GM18867 (cell line): ENCODE results near the gene ENTPD7.
A peak's percentile ranks its signal among the peaks of the same experiment; 100 is the strongest.
"Not testable (repeated sequence)": the region's sequence is repeated elsewhere in the genome, so short reads cannot be mapped to it uniquely, and the experiment has no call there.

ENCODE experiments used
- ATAC-seq: cut with Tn5 transposase; IDR thresholded peaks from one replicate; pipeline ENCODE4 v1.9.1; 2021; ENCODE audit warnings: mild to moderate bottlenecking, moderate library complexity; ENCODE audit not compliant: unreplicated experiment

ENTPD7 gene

DNA sequence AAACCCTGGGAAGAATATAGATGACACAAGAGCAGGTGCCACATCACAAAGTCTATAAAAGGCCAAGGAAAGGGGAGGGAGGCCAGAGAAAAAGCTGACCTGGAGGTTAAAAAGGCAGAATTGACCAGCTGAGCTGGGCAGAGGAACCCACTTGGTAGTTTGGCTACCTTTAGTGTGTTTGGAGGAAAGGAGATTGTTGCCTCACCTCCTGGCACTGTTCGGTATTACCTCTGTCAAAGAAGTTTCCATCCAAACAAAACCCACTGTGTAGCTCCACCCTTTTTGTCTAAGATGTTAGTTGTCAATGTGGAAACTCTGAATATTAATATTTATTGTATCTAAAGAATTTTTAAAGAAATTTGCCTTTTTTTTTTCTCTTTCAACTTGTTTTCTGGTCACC lies 23.4 kb downstream of the ENTPD7 start:
- no peak for ATAC-seq

DNA sequence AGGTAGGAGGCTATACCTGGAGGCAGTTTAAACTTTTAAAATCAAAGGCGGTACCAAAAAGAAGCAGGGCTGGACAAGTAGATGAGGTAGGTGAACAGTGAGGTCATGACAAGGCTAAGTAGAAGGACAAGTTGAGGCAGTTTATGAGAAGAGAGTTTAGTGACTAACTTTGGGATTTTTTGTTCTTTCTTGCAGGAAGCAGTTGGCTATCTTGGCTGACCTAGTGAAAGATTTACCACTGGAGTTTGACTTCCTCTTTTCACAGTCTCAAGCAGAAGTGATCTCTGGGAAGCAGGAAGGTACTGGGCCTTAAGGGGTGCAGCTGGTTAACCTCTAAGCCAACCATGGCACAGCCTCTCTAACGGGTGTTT lies 26.3 kb downstream of the ENTPD7 start:
- peak; percentile 57 for ATAC-seq

DNA sequence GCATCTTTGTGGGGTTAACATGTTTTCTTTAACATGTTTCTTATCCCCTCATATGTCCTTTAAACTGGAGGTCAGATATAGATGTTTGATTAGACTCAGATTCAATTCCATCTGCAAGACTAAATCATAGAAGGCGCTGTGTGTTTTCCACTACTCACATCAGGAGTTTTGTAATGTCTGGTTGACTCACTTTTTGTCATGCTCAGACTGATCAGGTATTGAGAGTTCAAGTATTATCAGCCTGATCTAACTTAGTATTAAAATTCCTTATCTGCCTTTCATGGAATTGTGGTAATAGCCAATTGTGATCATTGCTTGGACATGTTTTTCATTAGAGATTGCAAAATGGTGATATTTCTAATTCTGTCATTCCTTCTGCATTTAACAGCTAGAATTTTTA lies 30.2 kb downstream of the ENTPD7 start:
- no peak for ATAC-seq

DNA sequence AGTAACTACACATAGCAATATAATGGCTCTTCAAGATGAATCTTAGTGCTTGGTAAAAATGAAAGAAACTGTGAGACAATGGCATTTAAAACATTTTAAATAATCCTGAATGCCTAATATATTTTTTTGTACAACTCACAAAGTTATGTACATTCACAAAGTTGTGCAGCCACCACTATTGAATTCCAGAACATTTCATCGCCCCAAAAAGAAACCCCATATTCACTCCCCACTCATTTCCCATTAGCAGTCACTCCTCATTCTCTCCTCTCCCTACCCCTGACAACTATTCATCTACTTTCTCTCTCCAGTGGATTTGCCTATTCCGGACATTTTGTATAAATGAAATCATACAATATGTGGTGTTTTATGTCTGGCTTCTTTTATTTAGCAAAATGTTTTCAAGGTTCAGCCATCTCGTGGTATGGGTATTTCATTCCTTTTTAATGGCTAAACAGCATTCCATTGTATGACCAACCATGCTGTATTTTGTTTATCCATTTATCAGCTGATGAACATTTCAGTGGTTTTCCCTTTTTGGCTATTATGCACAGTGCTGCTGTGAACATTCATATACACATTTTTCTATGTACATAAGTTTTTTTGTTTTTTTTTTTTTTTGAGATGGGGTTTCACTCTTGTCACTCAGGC lies 34.7 kb downstream of the ENTPD7 start:
- no peak for ATAC-seq

DNA sequence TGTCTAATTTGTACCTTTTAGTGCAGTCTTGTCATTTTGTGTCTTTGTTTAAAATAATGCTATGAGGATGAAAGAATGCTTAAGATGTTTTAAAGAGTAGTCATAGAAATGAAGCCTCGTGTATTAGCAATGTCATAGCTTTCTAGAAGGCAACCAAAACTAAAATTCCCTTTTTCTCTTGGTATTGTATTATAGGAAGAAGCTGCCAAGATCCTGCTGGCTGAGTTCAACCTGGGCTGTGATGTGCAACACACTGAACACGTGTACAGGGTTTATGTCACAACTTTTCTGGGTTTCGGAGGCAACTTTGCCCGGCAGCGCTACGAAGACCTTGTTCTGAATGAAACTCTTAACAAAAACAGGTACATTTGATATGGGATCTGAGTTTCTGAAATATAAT lies 36.5 kb downstream of the ENTPD7 start:
- no peak for ATAC-seq

DNA sequence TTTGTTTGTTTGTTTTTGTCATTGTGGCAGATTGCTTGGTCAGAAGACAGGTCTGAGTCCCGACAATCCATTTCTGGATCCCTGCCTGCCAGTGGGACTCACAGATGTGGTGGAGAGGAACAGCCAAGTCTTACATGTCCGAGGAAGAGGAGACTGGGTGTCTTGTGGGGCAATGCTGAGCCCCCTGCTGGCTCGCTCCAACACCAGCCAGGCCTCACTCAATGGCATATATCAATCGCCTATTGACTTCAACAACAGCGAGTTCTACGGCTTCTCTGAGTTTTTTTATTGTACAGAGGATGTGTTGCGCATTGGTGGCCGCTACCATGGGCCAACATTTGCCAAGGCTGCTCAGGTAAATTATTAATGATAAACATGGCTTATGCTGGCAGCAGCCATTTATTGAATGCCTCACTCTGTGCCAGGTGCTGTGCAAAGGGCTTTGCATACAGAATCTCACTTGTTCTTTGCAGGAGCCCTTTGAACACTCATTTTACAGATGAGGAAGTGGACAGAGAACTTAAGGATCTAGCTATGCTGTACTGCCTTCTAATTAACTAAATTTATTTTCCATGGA lies 39.3 kb downstream of the ENTPD7 start:
- no peak for ATAC-seq

DNA sequence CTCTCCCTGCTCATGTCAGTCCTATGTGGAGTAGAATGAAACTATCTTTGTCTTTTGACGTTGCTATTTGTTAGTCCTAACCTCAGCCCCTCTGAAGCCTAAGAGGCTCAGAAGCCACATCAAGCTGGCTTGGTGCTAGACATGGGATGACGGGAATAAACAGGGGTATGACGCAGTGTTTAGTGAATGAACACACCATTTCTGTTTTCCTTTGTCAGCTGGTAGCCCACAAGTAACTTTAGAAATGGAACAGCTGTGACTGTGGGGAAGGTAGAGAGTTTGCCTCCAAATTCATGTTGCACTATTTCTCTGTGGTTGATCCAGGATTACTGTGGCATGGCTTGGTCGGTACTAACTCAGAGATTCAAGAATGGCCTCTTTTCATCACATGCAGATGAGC lies 41.3 kb downstream of the ENTPD7 start:
- no peak for ATAC-seq

DNA sequence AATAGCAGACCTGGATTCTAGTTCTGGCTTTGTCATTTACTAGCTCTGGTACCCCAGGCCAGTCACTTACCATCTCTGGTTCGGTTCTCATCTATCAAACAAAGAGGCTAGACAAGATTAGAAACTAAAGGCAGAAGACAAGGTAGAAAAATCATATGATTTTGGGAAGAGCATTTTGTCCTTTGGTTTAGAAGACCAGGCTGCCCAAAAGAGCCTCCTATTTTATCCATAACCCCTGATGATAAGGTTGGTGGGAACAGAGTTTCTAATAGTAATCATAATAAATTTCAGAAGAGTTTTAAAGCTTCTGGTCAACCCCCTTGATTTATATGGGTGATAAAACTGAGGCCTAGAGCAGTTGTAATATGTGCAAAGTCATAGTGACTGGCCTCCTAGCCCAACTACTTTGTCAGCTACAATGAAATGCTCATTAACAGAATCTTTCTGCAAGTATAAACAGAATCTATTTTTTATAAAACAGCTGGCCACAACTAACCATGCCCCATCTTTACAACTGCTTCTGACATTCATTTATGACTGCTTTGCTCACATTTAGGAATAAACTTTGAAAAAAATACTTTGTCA lies 49.2 kb downstream of the ENTPD7 start:
- no peak for ATAC-seq

DNA sequence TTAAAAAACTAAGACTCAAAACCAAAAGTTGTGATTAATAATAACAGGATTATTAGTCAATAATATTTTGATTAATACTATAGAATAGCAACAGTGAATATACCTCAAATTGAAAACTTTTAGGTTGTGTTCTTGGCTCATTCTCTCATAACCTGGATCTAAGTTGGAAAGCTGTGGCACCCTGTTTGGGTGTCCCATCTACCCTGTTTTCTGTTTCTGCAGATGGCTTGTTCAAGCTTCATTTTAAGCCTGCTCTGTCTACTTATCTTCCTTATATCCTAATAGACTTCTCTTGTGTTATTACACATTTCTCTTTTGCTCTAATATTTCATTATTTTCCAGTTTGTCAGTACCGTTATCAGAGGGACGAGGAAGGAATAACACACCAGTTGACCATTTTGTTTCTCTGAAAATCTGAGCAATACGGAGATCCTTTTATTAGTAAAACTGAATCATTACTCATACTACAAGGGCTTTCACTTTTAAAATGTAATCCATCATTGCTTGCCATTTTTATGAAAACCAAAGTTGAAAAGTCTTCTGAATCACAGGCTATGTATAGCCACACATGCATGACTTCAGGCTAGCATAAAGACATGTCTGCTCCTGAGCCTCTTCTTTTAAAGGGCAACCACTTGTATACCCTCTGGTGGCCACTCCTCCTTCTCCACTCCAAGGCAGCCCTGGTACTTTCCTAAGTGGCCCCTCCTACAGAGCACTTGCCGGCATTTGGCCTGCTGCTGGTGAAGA lies 50.3 kb downstream of the ENTPD7 start:
- ATAC-seq: peak; percentile 84

DNA sequence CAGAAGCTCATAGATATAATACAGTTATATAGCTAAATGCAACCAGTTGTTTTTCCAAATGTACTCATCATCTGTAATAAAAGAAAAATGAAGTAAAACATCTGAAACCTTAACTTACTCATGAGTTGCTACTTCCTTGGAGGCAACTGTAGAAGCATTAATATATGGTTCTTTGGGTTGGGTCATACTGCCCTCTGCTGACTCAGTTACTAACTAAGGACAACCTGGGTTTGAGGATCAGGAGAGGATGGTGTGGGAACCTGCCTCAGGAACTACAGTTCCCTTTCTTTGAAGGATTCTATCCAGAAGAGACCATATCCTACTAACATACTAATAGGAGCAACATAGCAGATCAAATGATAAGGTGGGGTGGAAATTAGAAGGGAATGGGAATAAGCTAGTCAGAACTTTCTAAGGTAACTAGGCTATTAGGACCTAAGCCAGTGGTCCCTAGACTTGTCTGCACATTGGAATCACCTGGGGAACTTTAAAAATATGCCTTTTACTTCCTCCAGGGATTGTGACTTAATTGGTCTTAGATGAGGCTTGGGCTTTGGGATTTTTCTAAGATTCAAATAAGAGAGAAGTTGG lies 51.9 kb downstream of the ENTPD7 start:
- ATAC-seq: peak; percentile 41

DNA sequence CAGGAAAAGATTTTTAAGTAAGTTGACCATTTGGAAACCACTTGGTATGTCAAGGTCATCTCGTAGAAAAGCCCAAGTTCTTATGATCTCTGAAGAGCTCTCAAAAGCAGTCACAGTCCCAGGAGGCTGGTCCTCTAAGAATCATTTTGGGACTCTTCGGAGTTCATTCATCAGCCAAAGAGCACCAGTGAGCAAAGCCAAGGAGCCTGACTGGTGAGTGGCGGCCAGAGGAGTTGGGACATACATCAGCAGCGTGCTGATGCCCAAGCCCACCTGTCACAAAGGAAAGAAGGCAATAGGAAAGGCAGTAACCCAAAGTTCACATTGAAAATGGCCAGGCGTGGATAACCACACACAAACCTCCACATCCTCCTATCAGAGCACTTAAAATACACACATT lies 55.1 kb downstream of the ENTPD7 start:
- ATAC-seq: no peak

DNA sequence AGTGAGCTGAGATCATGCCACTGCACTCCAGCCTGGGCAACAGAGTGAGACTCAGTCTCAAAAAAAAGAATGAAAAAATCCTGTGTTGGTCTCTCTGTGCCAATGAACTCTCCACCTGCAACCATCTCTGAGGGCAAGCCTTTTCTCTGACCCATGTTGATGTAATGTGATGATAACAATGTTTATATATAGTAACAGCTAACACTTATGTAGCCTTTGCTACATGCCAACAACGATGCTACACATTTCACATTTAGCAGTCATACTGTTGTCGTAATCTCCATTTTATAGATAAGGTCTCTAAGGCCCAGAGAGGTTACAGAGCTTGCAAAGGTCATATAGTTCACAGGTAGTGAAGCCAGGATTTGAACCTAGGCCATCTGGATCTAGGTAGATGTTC lies 61.1 kb downstream of the ENTPD7 start:
- ATAC-seq: no peak

DNA sequence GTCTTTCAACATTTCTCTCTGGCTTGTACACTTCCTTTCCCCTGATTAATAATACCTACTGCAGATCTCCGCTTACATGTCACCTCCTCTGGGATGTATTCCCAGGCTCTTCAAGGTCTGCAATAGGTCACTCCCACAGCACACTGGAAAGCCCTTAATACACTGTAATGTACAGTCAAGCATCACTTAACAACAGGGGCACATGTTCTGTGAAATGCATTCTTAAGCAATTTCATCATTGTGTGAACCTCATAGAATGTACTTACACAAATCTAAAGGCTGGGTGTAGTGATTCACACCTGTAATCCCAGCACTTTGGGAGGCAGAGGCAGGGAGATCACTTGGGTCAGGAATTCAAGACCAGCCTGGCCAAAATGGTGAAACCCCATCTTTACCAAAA lies 70.7 kb downstream of the ENTPD7 start:
- no peak for ATAC-seq

DNA sequence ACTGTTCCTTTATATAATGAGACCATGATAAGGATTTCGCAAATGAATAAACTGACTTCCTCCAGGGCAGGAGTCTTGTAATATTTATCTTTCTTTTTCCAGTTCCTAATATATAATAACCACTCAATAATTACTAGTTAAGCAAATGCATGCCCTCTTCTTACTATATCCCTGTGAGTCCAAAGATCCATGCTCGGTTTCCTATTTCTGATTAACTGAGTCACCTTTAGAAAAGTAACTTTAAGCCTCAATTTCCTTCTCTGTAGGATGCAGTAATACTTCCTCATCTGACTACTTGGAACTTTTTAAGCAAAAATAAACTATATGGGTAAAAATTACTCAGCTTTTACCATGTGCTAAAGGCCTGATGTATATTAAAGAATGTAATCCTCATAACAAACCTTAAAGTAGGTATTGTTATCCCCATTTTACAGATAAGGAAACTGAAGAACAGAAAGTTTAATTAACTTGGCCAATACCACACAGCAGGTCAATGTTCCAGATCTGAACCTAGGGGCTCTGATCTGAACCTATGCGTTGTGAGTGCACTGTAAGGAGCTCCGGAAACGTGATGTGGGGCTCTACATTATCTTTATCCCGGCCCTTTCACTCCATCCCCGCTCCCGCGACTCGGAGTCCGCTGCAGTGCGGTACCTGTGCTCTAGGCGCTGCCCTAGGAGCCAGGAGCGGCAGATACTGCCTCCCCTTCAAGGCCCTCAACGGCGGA lies 72.2 kb downstream of the ENTPD7 start:
- ATAC-seq: no peak

DNA sequence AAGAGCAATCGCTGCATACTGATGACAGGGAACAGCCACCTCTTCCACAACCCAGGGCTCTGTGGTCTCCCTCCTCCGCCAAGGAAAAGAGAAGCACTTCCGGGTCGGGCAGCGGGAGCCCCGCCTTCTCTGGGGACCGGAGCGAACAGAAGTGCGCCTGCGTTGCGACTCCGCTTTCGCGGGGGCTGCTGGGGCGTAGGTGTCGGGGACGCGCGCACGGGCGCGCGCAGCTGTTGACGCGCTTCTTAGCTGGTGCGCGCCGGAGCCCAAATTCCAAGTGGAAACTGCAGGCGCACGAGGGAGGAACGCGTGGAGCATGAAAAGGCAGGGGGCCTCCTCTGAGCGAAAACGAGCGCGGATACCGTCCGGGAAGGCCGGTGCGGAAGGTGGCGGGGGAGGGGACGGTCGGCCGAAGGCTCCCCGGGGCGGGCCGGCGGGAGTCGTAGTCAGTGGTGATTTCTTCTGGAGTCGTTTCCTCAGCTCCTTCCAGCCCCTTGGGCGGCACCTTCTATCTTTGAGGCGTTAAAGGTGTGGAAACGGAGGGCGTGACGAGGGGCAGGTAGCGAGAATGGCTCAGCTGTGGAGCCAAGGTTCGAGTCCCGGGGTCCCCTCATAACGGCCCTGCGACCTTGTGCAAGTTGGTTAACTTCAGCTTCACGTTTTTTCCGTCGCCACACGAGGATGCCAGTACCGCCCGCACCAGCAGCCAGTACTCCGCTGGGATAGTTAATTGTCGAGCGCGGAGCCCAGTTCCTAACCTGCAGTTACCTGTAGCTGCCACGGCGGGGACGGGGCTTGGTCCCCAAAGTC lies 72.9 kb downstream of the ENTPD7 start, which contains the start of the genes COX15 and CUTC:
COX15 (minus strand) TSS at position 95 of the 810 bp plus-strand sequence; CDS start at position 17, 78 bp downstream.
CUTC (plus strand) TSS at position 202 of the 810 bp plus-strand sequence; CDS start at position 317, 115 bp downstream.
- peak; percentile 84 for ATAC-seq

DNA sequence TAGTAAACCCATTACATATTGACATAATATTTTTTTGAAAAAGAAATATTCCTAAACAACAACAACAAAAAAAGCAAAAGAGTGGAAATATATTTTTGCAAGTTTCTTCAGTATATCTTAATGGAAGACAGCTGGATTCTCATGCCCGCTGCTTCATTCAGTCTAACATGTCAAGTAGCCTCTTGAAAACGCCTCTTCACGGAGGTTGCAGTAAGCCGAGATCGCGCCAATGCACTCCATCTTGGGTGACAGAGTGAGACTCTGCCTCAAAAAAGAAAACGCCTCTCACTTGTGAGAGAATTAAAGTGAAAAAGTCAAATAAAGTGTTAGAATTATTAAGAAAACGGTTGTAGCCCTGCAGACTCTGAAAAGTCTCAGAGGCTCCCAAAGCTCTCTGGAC lies 74.1 kb downstream of the ENTPD7 start:
- ATAC-seq: no peak

DNA sequence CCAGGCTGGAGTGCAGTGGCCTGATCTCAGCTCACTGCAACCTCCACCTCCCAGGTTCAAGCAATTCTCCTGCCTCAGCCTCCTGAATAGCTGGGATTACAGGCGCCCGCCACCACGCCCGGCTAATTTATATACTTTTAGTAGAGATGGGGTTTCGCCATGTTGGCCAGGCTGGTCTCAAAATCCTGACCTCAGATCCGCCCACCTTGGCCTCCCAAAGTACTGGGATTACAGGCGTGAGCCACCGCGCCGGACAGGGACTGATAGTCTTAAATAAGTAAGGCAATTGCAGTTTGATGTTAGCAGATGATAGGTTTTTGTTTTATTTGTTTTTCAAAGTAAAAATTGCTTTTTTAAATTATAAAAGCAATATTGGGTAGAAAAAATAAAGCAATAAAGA lies 74.8 kb downstream of the ENTPD7 start:
- not testable (repeated sequence) for ATAC-seq

DNA sequence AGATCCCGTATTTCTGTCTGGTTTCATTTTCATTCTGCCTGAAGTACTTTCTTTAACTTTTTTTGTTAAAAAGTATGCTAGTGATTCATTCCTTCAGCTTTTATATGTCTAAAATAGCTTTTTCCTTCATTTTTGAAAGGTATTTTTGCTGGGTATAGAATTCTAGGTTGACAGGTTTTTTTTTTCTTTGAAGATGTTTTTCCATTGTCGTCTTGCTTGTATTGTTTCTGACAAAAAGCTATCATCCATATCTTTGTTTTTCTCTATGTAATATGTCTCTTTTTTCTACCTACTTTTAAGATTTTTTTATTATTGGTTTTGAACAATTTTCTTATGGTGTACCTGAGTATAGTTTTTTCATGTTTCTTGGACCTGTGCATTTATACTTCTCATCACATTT lies 81.0 kb downstream of the ENTPD7 start:
- no peak for ATAC-seq

DNA sequence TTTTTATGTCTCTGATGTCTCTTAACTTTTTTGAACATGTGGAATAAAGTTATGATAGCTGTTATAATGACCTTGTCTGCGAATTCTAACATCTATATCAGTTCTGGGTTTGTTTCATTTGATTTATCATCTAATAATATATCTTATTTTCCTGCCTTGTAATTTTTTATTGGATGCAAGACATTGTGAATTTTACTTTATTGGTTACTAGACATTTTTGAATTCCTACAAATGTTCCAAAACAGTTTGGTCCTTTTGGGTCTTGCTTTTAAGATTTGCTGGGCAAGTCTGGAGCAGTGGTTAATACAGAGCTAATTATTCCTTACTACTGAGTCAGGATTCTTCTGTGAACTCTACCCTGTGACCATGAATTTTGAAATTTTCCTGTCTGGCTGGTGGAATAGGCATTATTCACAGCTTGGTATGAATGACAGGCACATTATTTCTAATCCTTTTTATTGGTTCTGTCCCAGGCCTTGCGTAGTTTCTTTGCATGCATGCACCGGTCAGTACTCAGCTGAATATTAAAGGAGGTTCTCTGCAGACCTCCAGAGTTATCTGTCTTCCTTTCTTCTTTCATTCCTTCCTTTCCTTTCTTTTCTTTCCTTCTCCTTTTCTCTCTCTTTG lies 81.7 kb downstream of the ENTPD7 start:
- no peak for ATAC-seq
